ENCODE data around the gene KRT17. TPM values are rescaled to one million over a fixed set of nuclear protein-coding genes. Genes with fewer than 3 reads are reported as not detected.
"Not testable (repeated sequence)": the region's sequence is repeated elsewhere in the genome, so short reads cannot be mapped to it uniquely, and the experiment has no call there.

Gene KRT17
- total RNA-seq, 1 experiment from 2014 or later = not detected

DNA sequence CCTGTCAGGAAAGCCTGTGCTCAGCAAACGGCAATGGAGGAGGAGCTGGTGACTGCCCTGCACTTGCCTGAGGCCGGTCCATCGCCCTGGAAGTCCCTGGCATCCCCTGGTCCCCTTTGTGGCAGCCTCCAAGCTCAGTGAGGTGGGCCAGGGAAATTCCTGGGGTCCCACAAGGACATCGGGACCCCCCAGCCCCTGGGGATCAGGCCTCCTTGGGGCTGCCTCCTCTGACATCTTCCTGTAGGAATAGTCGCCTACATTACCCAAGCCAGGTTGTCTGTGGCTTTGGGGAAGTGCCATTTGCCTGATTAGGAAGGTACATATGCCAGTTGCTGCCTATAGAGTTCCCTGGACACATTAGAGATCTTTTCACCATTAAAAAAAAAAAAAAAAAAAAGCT lies 45.4 kb downstream of the KRT17 start:
- Histone ChIP-seq H3K36me3 (no peaks in the 10 kb centered on the region), H3K9me3 (no peaks in the 10 kb centered on the region), H3K4me3 (no peak overlapping the region), H3K27me3 (no peaks in the 10 kb centered on the region)
- no peak for DNase-seq

DNA sequence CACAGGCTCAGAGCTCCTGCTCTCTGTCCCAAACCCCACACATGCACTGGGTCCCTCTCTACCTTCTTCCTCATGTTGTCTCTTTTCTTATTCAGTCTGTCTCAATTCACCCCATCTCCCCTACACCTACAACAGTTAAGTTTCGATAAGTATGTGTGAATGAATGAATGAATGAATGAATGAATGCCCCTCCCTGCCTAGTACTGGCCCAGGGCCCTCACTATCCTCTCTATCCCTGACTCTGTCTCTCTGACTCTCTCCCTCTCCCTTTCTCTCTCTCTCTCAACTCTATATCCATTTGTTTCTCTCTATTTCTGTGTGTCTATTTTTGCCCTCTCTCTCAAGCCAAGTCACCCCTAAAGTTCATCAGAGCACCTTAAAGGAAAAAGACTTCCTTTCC lies 45.8 kb downstream of the KRT17 start:
- Histone ChIP-seq H3K9me3 (no peaks in the 10 kb centered on the region), H3K27me3 (no peaks in the 10 kb centered on the region), H3K36me3 (no peaks in the 10 kb centered on the region), H3K4me3 (no peak overlapping the region)
- DNase-seq = no peak

DNA sequence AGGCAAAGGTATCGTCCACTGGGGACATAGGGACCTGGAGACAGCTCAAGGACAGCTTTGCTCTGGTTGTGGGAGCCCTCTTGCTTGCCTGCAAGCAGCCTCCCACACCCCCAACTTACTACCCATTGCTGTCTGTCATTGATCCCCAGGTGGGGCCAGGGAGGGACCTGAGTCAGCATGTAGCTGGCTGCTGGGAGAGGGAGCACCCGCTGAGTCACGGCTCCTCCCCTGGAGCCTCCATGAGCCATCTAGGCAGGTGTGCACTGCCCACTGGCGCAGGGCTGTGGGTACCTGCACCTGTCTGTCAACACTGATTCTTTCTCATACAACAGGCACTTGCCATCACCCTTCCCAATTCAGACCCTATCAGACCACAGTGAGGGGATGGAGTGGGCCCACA lies 47.6 kb downstream of the KRT17 start:
- H3K4me3 ChIP-seq, H3K9me3 ChIP-seq, H3K36me3 ChIP-seq, H3K27me3 ChIP-seq, DNase-seq: not testable (repeated sequence)

DNA sequence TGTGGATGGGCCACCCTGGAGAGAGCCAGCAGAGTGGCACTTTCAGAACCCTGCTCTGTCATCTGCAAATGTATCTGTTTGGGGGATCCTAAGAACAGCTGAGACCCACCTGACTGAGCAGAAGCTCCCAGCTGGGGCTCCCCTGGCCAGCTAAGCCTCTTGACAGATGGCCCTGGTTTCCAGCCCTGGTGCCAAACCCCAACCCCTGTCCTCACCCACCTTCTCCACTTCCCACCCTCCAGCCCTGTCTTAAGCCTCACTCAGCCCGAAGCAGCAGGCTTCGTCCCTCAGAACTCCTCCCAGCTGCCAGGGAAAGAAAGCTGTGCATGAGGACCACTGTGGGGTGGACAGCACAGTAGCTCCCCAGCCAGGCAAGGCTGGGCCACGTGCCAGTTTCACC lies 49.0 kb downstream of the KRT17 start:
- DNase-seq = no peak
- Histone ChIP-seq H3K27me3 (no peaks in the 10 kb centered on the region), H3K36me3 (no peaks in the 10 kb centered on the region), H3K9me3 (no peaks in the 10 kb centered on the region), H3K4me3 (no peak overlapping the region)

- no peaks in the 10 kb centered on the region for H3K27me3 ChIP-seq
- no peak for DNase-seq
Observed at GRCh38 chr17:41571561-41572434, 52.6 kb downstream of the KRT17 start, which contains the start of gene KRT9. TSS of gene KRT9 (minus strand) at chr17:41572059. CDS start at chr17:41571992, 67 bp downstream.

More at GRCh38 chr17:41571561-41572434, 52.6 kb downstream of the KRT17 start, which contains the start of gene KRT9:
- Histone ChIP-seq H3K9me3 (no peaks in the 10 kb centered on the region), H3K4me3 (no peak within 1 kb of the TSS), H3K36me3 (no peaks in the 10 kb centered on the region)

Other genes starting within 250 kb of the KRT17 start
- gene KRT34, start 242.3 kb downstream of the KRT17 start, total RNA-seq (2014; rRNA removed; shearing (Covaris generic); ENCODE audit: low replicate concordance) = 0.49 TPM in 1 of 2 replicates, not detected in the other
- gene KRT31, start 227.0 kb downstream of the KRT17 start, total RNA-seq (2014; rRNA removed; shearing (Covaris generic); ENCODE audit: low replicate concordance) = not detected in 2 replicates
- not detected in 2 replicates for gene KRT37, start 200.0 kb downstream of the KRT17 start, total RNA-seq (2014; rRNA removed; shearing (Covaris generic); ENCODE audit: low replicate concordance)
- gene KRT38, start 183.6 kb downstream of the KRT17 start, total RNA-seq (2014; rRNA removed; shearing (Covaris generic); ENCODE audit: low replicate concordance) = 0.17 TPM in 1 of 2 replicates, not detected in the other
- gene KRT32, start 157.2 kb downstream of the KRT17 start, total RNA-seq (2014; rRNA removed; shearing (Covaris generic); ENCODE audit: low replicate concordance) = 0.72 TPM in 1 of 2 replicates, not detected in the other
- 0.33 TPM in 1 of 2 replicates, not detected in the other for gene KRT35, start 143.4 kb downstream of the KRT17 start, total RNA-seq (2014; rRNA removed; shearing (Covaris generic); ENCODE audit: low replicate concordance)
- gene KRT36, start 134.7 kb downstream of the KRT17 start, total RNA-seq (2014; rRNA removed; shearing (Covaris generic); ENCODE audit: low replicate concordance) = 0.20 TPM in 1 of 2 replicates, not detected in the other
- gene KRT13, start 119.0 kb downstream of the KRT17 start, total RNA-seq (2014; rRNA removed; shearing (Covaris generic); ENCODE audit: low replicate concordance) = 3.8 and 4.0 TPM in 2 replicates
- gene KRT15, start 105.7 kb downstream of the KRT17 start, total RNA-seq (2014; rRNA removed; shearing (Covaris generic); ENCODE audit: low replicate concordance) = 38.4 and 82.2 TPM in 2 replicates
- gene KRT19, start 96.3 kb downstream of the KRT17 start, total RNA-seq (2014; rRNA removed; shearing (Covaris generic); ENCODE audit: low replicate concordance) = 20.7 and 46.3 TPM in 2 replicates
- not detected in 2 replicates for gene KRT9, start 52.5 kb downstream of the KRT17 start, total RNA-seq (2014; rRNA removed; shearing (Covaris generic); ENCODE audit: low replicate concordance)
- 6.1 and 7.9 TPM in 2 replicates for gene KRT14, start 37.7 kb downstream of the KRT17 start, total RNA-seq (2014; rRNA removed; shearing (Covaris generic); ENCODE audit: low replicate concordance)
- gene KRT16, start 11.8 kb downstream of the KRT17 start, total RNA-seq (2014; rRNA removed; shearing (Covaris generic); ENCODE audit: low replicate concordance) = not detected in 2 replicates
- 42.2 and 90.7 TPM in 2 replicates for gene EIF1, start 64.3 kb upstream of the KRT17 start, total RNA-seq (2014; rRNA removed; shearing (Covaris generic); ENCODE audit: low replicate concordance)
- gene GAST, start 87.8 kb upstream of the KRT17 start, total RNA-seq (2014; rRNA removed; shearing (Covaris generic); ENCODE audit: low replicate concordance) = not detected in 2 replicates
- gene HAP1, start 110.1 kb upstream of the KRT17 start, total RNA-seq (2014; rRNA removed; shearing (Covaris generic); ENCODE audit: low replicate concordance) = not detected in 2 replicates
- gene JUP, start 162.1 kb upstream of the KRT17 start, total RNA-seq (2014; rRNA removed; shearing (Covaris generic); ENCODE audit: low replicate concordance) = 6.4 and 10.5 TPM in 2 replicates
- 66.5 and 123 TPM in 2 replicates for gene P3H4, start 187.4 kb upstream of the KRT17 start, total RNA-seq (2014; rRNA removed; shearing (Covaris generic); ENCODE audit: low replicate concordance)
- 191 and 258 TPM in 2 replicates for gene FKBP10, start 188.4 kb upstream of the KRT17 start, total RNA-seq (2014; rRNA removed; shearing (Covaris generic); ENCODE audit: low replicate concordance)
- 69.3 and 124 TPM in 2 replicates for gene NT5C3B, start 211.7 kb upstream of the KRT17 start, total RNA-seq (2014; rRNA removed; shearing (Covaris generic); ENCODE audit: low replicate concordance)
- gene KLHL10, start 213.2 kb upstream of the KRT17 start, total RNA-seq (2014; rRNA removed; shearing (Covaris generic); ENCODE audit: low replicate concordance) = not detected in 2 replicates
- 10.9 and 13.3 TPM in 2 replicates for gene KLHL11, start 240.8 kb upstream of the KRT17 start, total RNA-seq (2014; rRNA removed; shearing (Covaris generic); ENCODE audit: low replicate concordance)

Measured in MG63 (cell line).